Tibial nerve (tissue), 4 donors: ENCODE data around the gene MYH11. TPM values are rescaled to one million over a fixed set of nuclear protein-coding genes. Genes with fewer than 3 reads are reported as not detected.

ENCODE experiments used
- DNase-seq, 2 donors: peaks; one replicate each; pipeline ENCODE4 v3.0.0-alpha.2; 2019; ENCODE audit warnings: low spot score in 2 of 2
- H3K27ac ChIP-seq, 4 donors: fragments of 200-600 bp; sonication (generic) in 3 of 4; one replicate each; pipeline ENCODE4 v1.5.1; 2017 to 2019; ENCODE audit warnings: mild to moderate bottlenecking in 1 of 4
- H3K27me3 ChIP-seq, 2 donors: fragments of 200-600 bp; sonication (generic) in 1 of 2; one replicate each; pipeline versions ENCODE4 v1.5.1 to v1.6.0; 2017 to 2019
- H3K36me3 ChIP-seq, 3 donors: fragments of 200-600 bp; sonication (generic); one replicate each; pipeline ENCODE4 v1.5.1; 2018 to 2019
- H3K4me1 ChIP-seq, 4 donors: fragments of 200-600 bp; sonication (generic) in 3 of 4; one replicate each; pipeline ENCODE4 v1.5.1; 2017 to 2019
- H3K4me3 ChIP-seq, 4 donors: fragments of 200-600 bp; sonication (generic) in 3 of 4; one replicate each; pipeline ENCODE4 v1.5.1; 2017 to 2019; ENCODE audit warnings: mild to moderate bottlenecking in 1 of 4, moderate library complexity in 1 of 4
- H3K9me3 ChIP-seq, 4 donors: fragments of 200-600 bp; sonication (generic) in 3 of 4; one replicate each; pipeline ENCODE4 v1.5.1; 2017 to 2019
- EP300 ChIP-seq, 2 donors: sonication (generic); formaldehyde crosslinking; IDR thresholded peaks; one replicate each; pipeline ENCODE4 v1.6.1; 2017; ENCODE audit warnings: antibody characterized with exemption in 2 of 2, mild to moderate bottlenecking in 1 of 2
- POLR2A ChIP-seq, 2 donors: fragments of 450-650 bp; IDR thresholded peaks; one replicate each; pipeline ENCODE4 v1.6.1; 2017; ENCODE audit warnings: antibody characterized with exemption in 2 of 2, mild to moderate bottlenecking in 2 of 2, moderate library complexity in 2 of 2
- WGBS, 2 donors: methylation state at CpG; one replicate each; pipeline ENCODE4 v1.1.5; 2018; 5-methylcytosine and 5-hydroxymethylcytosine counted together
- total RNA-seq, 4 donors: library from RNA; depleted of rRNA; stranded (reverse); fragments of >200 nt; gene quantifications; one replicate each; pipeline ENCODE4 v1.1.0, GENCODE V29; 2016
- TF ChIP-seq, protein P1 (sequence below), 5 experiments: fragments of 200-600 bp in 3 of 5; fragments of 450-650 bp in 2 of 5; sonication (generic) in 3 of 5; IDR thresholded peaks; one replicate each; pipeline ENCODE4 v1.5.1; 2016 to 2019; ENCODE audit warnings: antibody characterized with exemption in 5 of 5, mild to moderate bottlenecking in 3 of 5, moderate library complexity in 2 of 5

MYH11 gene
- total RNA-seq, 4 donors from 2014 or later = 33.7 to 90.9 (median 71.8) TPM

DNA sequence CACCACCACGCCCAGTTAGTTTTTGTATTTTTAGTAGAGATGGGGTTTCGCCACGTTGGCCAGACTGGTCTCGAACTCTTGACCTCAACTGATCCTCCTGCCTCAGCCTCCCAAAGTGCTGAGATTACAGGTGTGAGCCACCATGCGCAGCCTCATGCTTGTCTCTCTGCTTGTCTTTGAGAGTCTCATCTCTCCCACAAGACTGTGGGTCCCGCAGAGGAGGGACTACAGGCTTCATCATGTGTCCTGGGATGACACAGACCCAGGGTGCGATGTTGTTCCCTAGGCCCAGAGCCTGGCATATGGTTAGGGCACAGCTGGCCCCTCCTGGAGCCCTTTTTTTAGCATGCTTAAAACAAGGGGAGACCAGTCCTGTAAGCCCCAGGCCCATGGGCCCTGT is 104.9 kb downstream of the MYH11 start:
- Histone ChIP-seq H3K4me1 (no peaks in the 10 kb centered on the region), H3K27ac (no peak overlapping the region), H3K36me3 (peaks cover 0 to 32% (median 0%) of the 10 kb centered on the region in 3 donors), H3K27me3 (no peaks in the 10 kb centered on the region), H3K9me3 (peaks cover 0 to 2% (median 0%) of the 10 kb centered on the region in 4 donors), H3K4me3 (no peak overlapping the region)
- TF ChIP-seq EP300 (IDR thresholded peaks at IDR 0.05) (no peak), POLR2A (IDR thresholded peaks at IDR 0.05) (no peak)
- TF ChIP-seq, protein P1, sequence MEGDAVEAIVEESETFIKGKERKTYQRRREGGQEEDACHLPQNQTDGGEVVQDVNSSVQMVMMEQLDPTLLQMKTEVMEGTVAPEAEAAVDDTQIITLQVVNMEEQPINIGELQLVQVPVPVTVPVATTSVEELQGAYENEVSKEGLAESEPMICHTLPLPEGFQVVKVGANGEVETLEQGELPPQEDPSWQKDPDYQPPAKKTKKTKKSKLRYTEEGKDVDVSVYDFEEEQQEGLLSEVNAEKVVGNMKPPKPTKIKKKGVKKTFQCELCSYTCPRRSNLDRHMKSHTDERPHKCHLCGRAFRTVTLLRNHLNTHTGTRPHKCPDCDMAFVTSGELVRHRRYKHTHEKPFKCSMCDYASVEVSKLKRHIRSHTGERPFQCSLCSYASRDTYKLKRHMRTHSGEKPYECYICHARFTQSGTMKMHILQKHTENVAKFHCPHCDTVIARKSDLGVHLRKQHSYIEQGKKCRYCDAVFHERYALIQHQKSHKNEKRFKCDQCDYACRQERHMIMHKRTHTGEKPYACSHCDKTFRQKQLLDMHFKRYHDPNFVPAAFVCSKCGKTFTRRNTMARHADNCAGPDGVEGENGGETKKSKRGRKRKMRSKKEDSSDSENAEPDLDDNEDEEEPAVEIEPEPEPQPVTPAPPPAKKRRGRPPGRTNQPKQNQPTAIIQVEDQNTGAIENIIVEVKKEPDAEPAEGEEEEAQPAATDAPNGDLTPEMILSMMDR (IDR thresholded peaks at IDR 0.05) = no peak
- no peak for DNase-seq
- 89 to 93% methylated on average over 7 of the region's 7 CpGs for WGBS, 2 donors

DNA sequence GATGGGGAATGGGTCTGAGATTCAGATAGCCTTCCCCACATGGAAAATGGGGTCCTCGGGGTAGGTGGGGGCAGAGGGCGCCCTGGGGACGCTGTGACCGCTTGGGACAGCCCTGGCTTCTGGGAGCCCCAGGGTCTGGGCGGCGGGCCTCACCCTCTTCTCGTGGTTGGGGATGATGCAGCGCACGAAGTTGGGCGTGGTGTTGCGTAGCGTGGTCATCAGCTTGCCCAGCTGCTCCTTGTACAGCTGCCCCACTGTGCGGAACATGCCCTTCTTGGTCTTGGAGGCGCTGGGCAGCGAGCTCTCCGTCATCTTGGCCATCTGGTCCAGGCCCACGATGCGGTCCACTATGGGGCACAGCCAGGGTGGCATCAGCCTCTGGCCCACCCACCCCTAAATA is 106.8 kb downstream of the MYH11 start:
- Histone ChIP-seq H3K9me3 (peaks cover 0 to 2% (median 0%) of the 10 kb centered on the region in 4 donors), H3K36me3 (peaks cover 0 to 47% (median 0%) of the 10 kb centered on the region in 3 donors), H3K4me3 (no peak overlapping the region), H3K4me1 (peaks cover 0 to under 1% (median 0%) of the 10 kb centered on the region in 4 donors), H3K27me3 (no peaks in the 10 kb centered on the region), H3K27ac (no peak overlapping the region)
- 84 to 89% methylated on average over 15 to 17 of the region's 18 CpGs for WGBS, 2 donors
- DNase-seq = no peak
- TF ChIP-seq, protein P1 (IDR thresholded peaks at IDR 0.05) = no peak
- no peak for TF ChIP-seq POLR2A (IDR thresholded peaks at IDR 0.05)
- TF ChIP-seq EP300 (IDR thresholded peaks at IDR 0.05) = no peak

DNA sequence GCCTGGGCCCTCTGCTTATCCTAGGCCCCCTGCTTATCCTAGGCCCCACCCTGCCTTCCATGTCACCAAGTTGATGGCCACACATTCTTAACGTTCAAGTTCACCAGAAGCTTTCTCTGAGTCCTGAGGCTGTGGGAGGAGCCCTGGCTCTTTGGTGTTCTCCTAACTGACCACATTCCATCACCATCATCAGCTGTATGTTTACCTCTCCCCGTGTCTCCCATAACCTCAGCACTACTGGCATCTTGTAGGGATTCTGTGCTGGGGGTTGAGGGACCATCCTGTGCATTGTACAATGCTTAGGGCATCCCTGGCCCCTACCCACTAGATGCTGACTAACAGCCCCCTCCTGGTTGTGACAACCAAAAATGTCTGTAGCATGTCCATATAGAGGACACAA is 107.5 kb downstream of the MYH11 start:
- peaks cover 0 to 5% (median 0%) of the 10 kb centered on the region in 4 donors for H3K4me1 ChIP-seq
- no peak overlapping the region for H3K4me3 ChIP-seq
- no peaks in the 10 kb centered on the region for H3K27me3 ChIP-seq
- no peak overlapping the region for H3K27ac ChIP-seq
- H3K36me3 ChIP-seq = peaks cover 0 to 54% (median 0%) of the 10 kb centered on the region in 3 donors
- 59 to 60% methylated on average over 2 of the region's 2 CpGs for WGBS, 2 donors
- no peak for DNase-seq
- TF ChIP-seq EP300 (IDR thresholded peaks at IDR 0.05) (no peak), POLR2A (IDR thresholded peaks at IDR 0.05) (no peak)
- TF ChIP-seq, protein P1 (IDR thresholded peaks at IDR 0.05) = no peak
- H3K9me3 ChIP-seq = peaks cover 0 to 2% (median 0%) of the 10 kb centered on the region in 4 donors

DNA sequence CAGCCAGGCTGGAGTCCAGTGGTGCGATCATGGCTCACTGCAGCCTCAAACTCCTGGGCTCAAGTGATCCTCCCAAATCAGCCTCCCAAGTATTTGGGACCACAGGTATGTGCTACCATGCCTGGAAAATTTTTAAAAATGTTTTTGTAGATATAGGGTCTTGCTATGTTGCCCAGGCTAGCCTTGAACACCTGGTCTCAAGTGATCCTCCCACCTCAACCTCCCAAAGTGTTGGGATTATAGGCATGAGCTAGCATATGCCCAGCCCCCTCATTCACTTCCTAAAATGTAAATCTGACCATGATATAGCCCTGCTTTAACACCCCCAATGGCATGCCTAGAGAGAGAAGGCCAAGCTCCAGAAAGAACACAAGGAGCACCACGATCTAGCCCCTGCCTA is 108.2 kb downstream of the MYH11 start:
- Histone ChIP-seq H3K9me3 (peaks cover 0 to 2% (median 0%) of the 10 kb centered on the region in 4 donors), H3K4me1 (peaks cover 0 to 5% (median 0%) of the 10 kb centered on the region in 4 donors), H3K27me3 (no peaks in the 10 kb centered on the region), H3K4me3 (no peak overlapping the region), H3K36me3 (peaks cover 0 to 58% (median 0%) of the 10 kb centered on the region in 3 donors), H3K27ac (no peak overlapping the region)
- no peak for DNase-seq
- WGBS, 2 donors = 87 to 90% methylated on average over 2 of the region's 2 CpGs
- TF ChIP-seq POLR2A (IDR thresholded peaks at IDR 0.05) = no peak
- no peak for TF ChIP-seq EP300 (IDR thresholded peaks at IDR 0.05)
- TF ChIP-seq, protein P1 (IDR thresholded peaks at IDR 0.05) = no peak

DNA sequence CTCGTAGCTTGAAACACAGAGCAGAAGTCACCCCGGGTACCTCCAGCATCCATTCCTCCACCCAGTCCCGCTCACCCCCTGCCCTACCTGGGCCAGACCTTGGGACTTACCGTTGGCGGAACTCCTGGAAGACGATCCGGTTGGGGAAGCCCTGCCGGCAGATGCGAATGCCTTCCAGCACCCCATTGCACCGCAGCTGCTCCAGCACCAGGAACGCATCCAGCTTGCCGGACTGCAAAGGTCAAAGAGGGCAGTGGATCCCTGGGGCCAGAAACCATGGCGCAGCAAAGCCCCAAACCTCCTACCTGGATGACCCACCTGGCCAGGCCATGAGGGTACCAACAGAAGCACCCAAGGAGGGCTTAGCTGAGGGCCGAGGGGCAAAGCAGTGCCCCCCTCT is 108.9 kb downstream of the MYH11 start:
- no peak overlapping the region for H3K27ac ChIP-seq
- no peaks in the 10 kb centered on the region for H3K27me3 ChIP-seq
- H3K9me3 ChIP-seq = peaks cover 0 to 2% (median 0%) of the 10 kb centered on the region in 4 donors
- 88 to 94% methylated on average over 9 to 12 of the region's 14 CpGs for WGBS, 2 donors
- no peak overlapping the region for H3K4me3 ChIP-seq
- H3K4me1 ChIP-seq = peaks cover 0 to 5% (median 0%) of the 10 kb centered on the region in 4 donors
- H3K36me3 ChIP-seq = peaks cover 0 to 65% (median 0%) of the 10 kb centered on the region in 3 donors
- TF ChIP-seq EP300 (IDR thresholded peaks at IDR 0.05) (no peak), POLR2A (IDR thresholded peaks at IDR 0.05) (no peak)
- TF ChIP-seq, protein P1 (IDR thresholded peaks at IDR 0.05) = no peak
- DNase-seq = no peak
